HEK293 (cell line): ENCODE results near the gene RHOJ.

Experiments
- SCRT2 ChIP-seq: fragments of 450-650 bp; formaldehyde crosslinking; IDR thresholded peaks from 2 replicates; pipeline ENCODE4 v1.5.1; 2016; ENCODE audit warnings: missing biosample characterization, missing genetic modification characterization
- ZNF121 ChIP-seq: fragments of 450-650 bp; formaldehyde crosslinking; IDR thresholded peaks from 2 replicates; pipeline ENCODE4 v1.5.1; 2016; ENCODE audit warnings: missing biosample characterization, missing genetic modification characterization
- ZNF416 ChIP-seq: fragments of 450-650 bp; formaldehyde crosslinking; IDR thresholded peaks from 2 replicates; pipeline ENCODE4 v1.5.1; 2016; ENCODE audit warnings: missing biosample characterization, missing genetic modification characterization
- ZNF501 ChIP-seq: fragments of 450-650 bp; formaldehyde crosslinking; IDR thresholded peaks from 2 replicates; pipeline ENCODE4 v1.5.1; 2016; ENCODE audit warnings: missing biosample characterization, missing genetic modification characterization
- ZNF792 ChIP-seq: fragments of 450-650 bp; formaldehyde crosslinking; IDR thresholded peaks from 2 replicates; pipeline ENCODE4 v1.5.1; 2016; ENCODE audit warnings: missing biosample characterization, missing genetic modification characterization
- ZSCAN30 ChIP-seq: fragments of 450-650 bp; IDR thresholded peaks from 2 replicates; pipeline ENCODE4 v1.5.1; 2018; ENCODE audit warnings: missing biosample characterization, mild to moderate bottlenecking, missing genetic modification characterization, moderate library complexity
- TF ChIP-seq, protein P1 (sequence below): fragments of 450-650 bp; formaldehyde crosslinking; IDR thresholded peaks from 2 replicates; pipeline ENCODE4 v1.5.1; 2016; ENCODE audit warnings: missing biosample characterization, missing genetic modification characterization
- TF ChIP-seq, protein P2 (sequence below): fragments of 450-650 bp; formaldehyde crosslinking; IDR thresholded peaks from 2 replicates; pipeline ENCODE4 v1.5.1; 2016; ENCODE audit warnings: missing biosample characterization, missing genetic modification characterization
- TF ChIP-seq, protein P3 (sequence below): fragments of 450-650 bp; formaldehyde crosslinking; IDR thresholded peaks from 2 replicates; pipeline ENCODE4 v1.5.1; 2016; ENCODE audit warnings: missing biosample characterization, missing genetic modification characterization
- TF ChIP-seq, protein P4 (sequence below): fragments of 450-650 bp; formaldehyde crosslinking; IDR thresholded peaks from 2 replicates; pipeline ENCODE4 v1.5.1; 2017; ENCODE audit warnings: missing biosample characterization, missing genetic modification characterization
- TF ChIP-seq, protein P5 (sequence below): fragments of 450-650 bp; formaldehyde crosslinking; IDR thresholded peaks from 2 replicates; pipeline ENCODE4 v1.5.1; 2016; ENCODE audit warnings: missing biosample characterization, missing genetic modification characterization

DNA sequence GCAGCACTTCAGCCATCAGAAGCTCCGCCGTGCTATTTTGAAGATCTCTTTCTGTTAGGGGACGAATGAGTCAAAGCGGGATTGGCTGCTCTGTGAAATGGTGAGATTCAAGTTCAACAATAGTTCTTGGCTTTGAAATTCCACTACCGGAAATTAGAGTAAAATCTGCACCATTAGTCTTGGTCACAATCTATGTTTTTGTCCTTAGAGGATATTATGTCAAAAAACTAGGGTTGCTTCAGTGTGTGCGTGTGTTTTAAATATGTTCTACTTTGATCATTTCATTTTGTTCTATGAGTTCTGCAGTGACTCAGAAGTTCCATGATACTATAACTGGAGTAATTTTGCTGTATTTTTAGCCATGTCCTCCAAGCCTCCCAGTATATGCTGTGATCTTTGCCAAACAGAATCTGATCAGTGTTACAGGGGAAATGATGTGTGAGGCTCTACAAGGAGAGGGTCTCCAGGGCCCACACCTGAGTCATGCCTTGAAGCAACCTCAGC lies 91.9 kb downstream of the RHOJ start:
- TF ChIP-seq, protein P1, sequence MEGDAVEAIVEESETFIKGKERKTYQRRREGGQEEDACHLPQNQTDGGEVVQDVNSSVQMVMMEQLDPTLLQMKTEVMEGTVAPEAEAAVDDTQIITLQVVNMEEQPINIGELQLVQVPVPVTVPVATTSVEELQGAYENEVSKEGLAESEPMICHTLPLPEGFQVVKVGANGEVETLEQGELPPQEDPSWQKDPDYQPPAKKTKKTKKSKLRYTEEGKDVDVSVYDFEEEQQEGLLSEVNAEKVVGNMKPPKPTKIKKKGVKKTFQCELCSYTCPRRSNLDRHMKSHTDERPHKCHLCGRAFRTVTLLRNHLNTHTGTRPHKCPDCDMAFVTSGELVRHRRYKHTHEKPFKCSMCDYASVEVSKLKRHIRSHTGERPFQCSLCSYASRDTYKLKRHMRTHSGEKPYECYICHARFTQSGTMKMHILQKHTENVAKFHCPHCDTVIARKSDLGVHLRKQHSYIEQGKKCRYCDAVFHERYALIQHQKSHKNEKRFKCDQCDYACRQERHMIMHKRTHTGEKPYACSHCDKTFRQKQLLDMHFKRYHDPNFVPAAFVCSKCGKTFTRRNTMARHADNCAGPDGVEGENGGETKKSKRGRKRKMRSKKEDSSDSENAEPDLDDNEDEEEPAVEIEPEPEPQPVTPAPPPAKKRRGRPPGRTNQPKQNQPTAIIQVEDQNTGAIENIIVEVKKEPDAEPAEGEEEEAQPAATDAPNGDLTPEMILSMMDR (tag by site-specific recombination) = no peak
- TF ChIP-seq, protein P2, sequence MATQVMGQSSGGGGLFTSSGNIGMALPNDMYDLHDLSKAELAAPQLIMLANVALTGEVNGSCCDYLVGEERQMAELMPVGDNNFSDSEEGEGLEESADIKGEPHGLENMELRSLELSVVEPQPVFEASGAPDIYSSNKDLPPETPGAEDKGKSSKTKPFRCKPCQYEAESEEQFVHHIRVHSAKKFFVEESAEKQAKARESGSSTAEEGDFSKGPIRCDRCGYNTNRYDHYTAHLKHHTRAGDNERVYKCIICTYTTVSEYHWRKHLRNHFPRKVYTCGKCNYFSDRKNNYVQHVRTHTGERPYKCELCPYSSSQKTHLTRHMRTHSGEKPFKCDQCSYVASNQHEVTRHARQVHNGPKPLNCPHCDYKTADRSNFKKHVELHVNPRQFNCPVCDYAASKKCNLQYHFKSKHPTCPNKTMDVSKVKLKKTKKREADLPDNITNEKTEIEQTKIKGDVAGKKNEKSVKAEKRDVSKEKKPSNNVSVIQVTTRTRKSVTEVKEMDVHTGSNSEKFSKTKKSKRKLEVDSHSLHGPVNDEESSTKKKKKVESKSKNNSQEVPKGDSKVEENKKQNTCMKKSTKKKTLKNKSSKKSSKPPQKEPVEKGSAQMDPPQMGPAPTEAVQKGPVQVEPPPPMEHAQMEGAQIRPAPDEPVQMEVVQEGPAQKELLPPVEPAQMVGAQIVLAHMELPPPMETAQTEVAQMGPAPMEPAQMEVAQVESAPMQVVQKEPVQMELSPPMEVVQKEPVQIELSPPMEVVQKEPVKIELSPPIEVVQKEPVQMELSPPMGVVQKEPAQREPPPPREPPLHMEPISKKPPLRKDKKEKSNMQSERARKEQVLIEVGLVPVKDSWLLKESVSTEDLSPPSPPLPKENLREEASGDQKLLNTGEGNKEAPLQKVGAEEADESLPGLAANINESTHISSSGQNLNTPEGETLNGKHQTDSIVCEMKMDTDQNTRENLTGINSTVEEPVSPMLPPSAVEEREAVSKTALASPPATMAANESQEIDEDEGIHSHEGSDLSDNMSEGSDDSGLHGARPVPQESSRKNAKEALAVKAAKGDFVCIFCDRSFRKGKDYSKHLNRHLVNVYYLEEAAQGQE (tag by site-specific recombination) = no peak
- no peak for TF ChIP-seq ZNF121 (tag by site-specific recombination)
- no peak for TF ChIP-seq SCRT2
- TF ChIP-seq, protein P3, sequence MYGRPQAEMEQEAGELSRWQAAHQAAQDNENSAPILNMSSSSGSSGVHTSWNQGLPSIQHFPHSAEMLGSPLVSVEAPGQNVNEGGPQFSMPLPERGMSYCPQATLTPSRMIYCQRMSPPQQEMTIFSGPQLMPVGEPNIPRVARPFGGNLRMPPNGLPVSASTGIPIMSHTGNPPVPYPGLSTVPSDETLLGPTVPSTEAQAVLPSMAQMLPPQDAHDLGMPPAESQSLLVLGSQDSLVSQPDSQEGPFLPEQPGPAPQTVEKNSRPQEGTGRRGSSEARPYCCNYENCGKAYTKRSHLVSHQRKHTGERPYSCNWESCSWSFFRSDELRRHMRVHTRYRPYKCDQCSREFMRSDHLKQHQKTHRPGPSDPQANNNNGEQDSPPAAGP (tag by site-specific recombination) = no peak
- TF ChIP-seq, protein P4, sequence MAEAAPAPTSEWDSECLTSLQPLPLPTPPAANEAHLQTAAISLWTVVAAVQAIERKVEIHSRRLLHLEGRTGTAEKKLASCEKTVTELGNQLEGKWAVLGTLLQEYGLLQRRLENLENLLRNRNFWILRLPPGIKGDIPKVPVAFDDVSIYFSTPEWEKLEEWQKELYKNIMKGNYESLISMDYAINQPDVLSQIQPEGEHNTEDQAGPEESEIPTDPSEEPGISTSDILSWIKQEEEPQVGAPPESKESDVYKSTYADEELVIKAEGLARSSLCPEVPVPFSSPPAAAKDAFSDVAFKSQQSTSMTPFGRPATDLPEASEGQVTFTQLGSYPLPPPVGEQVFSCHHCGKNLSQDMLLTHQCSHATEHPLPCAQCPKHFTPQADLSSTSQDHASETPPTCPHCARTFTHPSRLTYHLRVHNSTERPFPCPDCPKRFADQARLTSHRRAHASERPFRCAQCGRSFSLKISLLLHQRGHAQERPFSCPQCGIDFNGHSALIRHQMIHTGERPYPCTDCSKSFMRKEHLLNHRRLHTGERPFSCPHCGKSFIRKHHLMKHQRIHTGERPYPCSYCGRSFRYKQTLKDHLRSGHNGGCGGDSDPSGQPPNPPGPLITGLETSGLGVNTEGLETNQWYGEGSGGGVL (tag by site-specific recombination) = no peak
- TF ChIP-seq ZSCAN30 (tag by site-specific recombination) = no peak
- TF ChIP-seq, protein P5, sequence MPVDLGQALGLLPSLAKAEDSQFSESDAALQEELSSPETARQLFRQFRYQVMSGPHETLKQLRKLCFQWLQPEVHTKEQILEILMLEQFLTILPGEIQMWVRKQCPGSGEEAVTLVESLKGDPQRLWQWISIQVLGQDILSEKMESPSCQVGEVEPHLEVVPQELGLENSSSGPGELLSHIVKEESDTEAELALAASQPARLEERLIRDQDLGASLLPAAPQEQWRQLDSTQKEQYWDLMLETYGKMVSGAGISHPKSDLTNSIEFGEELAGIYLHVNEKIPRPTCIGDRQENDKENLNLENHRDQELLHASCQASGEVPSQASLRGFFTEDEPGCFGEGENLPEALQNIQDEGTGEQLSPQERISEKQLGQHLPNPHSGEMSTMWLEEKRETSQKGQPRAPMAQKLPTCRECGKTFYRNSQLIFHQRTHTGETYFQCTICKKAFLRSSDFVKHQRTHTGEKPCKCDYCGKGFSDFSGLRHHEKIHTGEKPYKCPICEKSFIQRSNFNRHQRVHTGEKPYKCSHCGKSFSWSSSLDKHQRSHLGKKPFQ (tag by site-specific recombination) = no peak
- TF ChIP-seq ZNF416 (tag by site-specific recombination) = no peak
- no peak for TF ChIP-seq ZNF501 (tag by site-specific recombination)
- no peak for TF ChIP-seq ZNF792 (tag by site-specific recombination)
